Progenitor cell of endocrine pancreas (in vitro differentiated cells): ENCODE results near the gene MUTYH. TPM values are rescaled to one million over a fixed set of nuclear protein-coding genes. Genes with fewer than 3 reads are reported as not detected.

ENCODE experiments used
- DNase-seq: peaks from one replicate; pipeline ENCODE4 v3.0.0; 2021; ENCODE audit warnings: low spot score; ENCODE audit not compliant: unreplicated experiment
- H3K27ac Mint-ChIP-seq: 2 replicates; pipeline ENCODE4 v1.8.0; 2021; ENCODE audit warnings: mild to moderate bottlenecking, moderate library complexity, mixed read lengths
- H3K27me3 Mint-ChIP-seq: 2 replicates; pipeline ENCODE4 v1.8.0; 2021; ENCODE audit warnings: mixed read lengths
- H3K36me3 Mint-ChIP-seq: 2 replicates; pipeline ENCODE4 v1.8.0; 2022; ENCODE audit warnings: mixed read lengths; ENCODE audit not compliant: insufficient read depth
- H3K4me1 Mint-ChIP-seq: 2 replicates; pipeline ENCODE4 v1.8.0; 2021; ENCODE audit warnings: low read depth, mixed read lengths
- H3K4me3 Mint-ChIP-seq: 2 replicates; pipeline ENCODE4 v1.8.0; 2021; ENCODE audit warnings: low read depth, mild to moderate bottlenecking, moderate library complexity, mixed read lengths
- H3K9me3 Mint-ChIP-seq: 2 replicates; pipeline ENCODE4 v1.8.0; 2021; ENCODE audit warnings: low read depth, mixed read lengths
- total RNA-seq: library from RNA; stranded (reverse); gene quantifications from 2 replicates; pipeline ENCODE4 v1.2.1, GENCODE V29; 2021
- TF ChIP-seq, protein P1 (sequence below): fragments of 200-600 bp; sonication (generic); IDR thresholded peaks from one replicate; pipeline ENCODE4 v1.5.0; 2021; ENCODE audit warnings: antibody characterized with exemption, mild to moderate bottlenecking; ENCODE audit not compliant: unreplicated experiment

Gene MUTYH
- total RNA-seq, 1 donor from 2014 or later: 59.3 TPM

DNA sequence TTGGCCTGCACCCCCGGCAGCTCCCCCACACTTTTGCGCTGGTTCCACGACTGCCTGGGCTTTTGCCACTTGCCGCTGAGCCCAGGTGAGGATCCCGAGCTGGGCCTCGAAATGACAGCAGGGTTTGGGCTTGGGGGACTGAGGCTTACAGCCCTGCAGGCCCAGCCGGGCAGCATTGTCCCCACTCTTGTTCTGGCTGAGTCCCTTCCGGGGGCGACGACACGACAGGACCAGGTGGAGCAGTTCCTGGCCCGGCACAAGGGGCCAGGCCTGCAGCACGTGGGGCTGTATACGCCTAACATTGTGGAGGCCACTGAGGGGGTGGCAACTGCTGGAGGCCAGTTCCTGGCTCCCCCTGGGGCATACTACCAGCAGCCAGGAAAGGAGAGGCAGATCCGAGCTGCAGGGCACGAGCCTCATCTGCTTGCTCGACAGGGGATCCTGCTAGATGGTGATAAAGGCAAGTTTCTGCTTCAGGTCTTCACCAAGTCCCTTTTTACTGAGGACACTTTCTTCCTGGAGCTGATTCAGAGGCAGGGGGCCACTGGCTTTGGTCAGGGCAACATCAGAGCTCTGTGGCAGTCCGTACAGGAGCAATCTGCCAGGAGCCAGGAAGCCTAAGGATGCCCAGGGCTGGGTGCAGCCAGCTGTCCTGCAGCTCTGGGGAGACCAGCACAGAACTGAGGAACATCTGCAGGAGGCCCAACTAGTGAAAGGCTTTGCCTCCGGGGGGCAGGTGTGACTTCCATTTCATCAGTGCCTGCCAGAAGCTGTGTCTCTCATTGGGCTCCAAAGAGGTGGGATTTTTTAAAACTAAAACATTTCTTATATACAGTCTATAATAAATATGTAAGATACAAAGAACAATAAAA, 12.4 kb downstream of the MUTYH start:
- H3K27ac Mint-ChIP-seq: no peak overlapping the region
- H3K36me3 Mint-ChIP-seq: peaks cover 3% of the 10 kb centered on the region
- peaks cover 11% of the 10 kb centered on the region for H3K27me3 Mint-ChIP-seq
- H3K4me1 Mint-ChIP-seq: peaks cover 5% of the 10 kb centered on the region
- no peak for DNase-seq
- TF ChIP-seq, protein P1, sequence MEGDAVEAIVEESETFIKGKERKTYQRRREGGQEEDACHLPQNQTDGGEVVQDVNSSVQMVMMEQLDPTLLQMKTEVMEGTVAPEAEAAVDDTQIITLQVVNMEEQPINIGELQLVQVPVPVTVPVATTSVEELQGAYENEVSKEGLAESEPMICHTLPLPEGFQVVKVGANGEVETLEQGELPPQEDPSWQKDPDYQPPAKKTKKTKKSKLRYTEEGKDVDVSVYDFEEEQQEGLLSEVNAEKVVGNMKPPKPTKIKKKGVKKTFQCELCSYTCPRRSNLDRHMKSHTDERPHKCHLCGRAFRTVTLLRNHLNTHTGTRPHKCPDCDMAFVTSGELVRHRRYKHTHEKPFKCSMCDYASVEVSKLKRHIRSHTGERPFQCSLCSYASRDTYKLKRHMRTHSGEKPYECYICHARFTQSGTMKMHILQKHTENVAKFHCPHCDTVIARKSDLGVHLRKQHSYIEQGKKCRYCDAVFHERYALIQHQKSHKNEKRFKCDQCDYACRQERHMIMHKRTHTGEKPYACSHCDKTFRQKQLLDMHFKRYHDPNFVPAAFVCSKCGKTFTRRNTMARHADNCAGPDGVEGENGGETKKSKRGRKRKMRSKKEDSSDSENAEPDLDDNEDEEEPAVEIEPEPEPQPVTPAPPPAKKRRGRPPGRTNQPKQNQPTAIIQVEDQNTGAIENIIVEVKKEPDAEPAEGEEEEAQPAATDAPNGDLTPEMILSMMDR: no peak
- no peaks in the 10 kb centered on the region for H3K9me3 Mint-ChIP-seq
- peak overlapping the region; percentile 38 for H3K4me3 Mint-ChIP-seq

DNA sequence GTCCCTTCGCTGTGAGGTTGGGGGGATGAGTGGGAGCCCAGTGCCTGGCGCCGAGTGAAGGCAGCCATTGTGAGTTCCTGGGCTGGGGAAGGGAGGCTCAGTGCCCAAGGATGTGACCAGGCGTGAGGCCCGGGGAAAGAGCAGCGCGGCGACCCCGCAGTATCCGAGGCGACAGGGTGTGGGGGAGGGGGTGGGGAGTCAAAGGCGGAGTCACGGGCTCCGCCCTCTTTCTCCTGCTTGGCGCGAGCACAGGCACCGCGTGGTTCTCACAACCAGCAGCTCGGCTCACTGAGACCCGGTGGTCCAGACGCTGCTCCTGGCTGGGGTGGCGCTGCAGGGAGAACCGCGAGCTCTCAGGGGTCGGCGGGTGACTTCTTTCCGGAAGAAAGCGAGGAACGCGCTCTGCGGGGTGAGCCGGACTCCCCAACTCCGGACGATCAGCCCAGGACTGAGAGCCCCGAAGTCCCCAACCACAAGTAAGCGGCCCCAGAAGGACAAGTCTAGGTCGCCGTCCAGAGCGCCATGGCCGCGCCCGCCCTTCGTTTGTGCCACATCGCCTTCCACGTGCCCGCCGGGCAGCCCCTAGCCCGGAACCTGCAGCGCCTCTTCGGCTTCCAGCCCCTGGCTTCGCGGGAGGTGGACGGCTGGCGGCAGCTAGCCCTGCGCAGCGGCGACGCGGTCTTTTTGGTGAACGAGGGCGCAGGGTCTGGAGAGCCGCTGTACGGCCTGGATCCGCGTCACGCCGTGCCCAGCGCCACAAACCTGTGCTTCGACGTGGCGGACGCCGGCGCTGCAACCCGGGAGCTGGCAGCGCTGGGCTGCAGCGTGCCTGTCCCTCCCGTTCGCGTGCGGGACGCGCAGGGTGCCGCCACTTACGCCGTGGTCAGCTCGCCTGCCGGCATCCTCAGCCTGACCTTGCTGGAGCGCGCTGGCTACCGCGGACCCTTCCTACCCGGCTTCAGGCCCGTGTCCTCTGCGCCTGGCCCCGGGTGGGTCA, 13.3 kb downstream of the MUTYH start, which contains the start of gene HPDL:
Gene HPDL, plus strand, starts transcription at position 269 of the 997 bp plus-strand sequence. Its CDS starts 254 bp downstream, at position 523.
- Mint-ChIP-seq H3K4me3 (peak within 1 kb of the TSS; percentile 73), H3K9me3 (no peaks in the 10 kb centered on the region), H3K4me1 (peaks cover 5% of the 10 kb centered on the region), H3K36me3 (peaks cover 3% of the 10 kb centered on the region), H3K27ac (peak within 1 kb of the TSS; percentile 84), H3K27me3 (peaks cover 13% of the 10 kb centered on the region)
- TF ChIP-seq, protein P1: no peak
- peak; percentile 55 for DNase-seq

DNA sequence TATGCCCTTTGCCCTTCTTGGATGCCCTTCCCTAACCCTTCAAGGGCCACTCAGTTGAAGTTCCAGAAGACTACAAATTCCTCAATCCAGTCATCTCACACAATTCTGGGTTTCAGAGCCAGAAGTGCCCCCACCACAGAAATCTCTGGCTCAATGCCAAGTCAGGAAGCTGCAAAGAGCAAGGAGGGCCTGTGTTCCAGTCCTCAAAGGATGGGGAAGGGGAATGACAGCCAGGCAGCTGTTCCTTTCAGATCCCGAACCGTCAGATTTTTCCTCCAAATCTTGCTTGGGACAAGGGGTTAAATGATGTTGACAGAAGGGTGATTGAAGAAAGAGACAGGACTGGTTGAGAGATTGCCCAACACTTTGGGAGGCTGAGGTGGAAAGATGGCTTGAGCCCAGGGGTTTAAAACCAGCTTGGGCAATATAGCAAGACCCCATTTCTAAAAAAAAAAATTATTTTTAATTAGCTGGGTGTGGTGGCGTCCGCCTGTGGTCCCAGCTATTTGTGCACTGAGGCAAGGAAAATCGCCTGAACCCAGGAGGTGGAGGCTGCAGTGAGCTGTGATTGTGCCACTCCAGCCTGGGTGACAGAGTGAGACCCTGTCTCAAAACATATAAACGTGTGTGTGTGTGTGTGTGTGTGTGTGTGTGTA, 14.3 kb downstream of the MUTYH start:
- Mint-ChIP-seq H3K27ac (peak overlapping the region; percentile 84), H3K4me1 (peaks cover 9% of the 10 kb centered on the region), H3K36me3 (peaks cover 3% of the 10 kb centered on the region), H3K9me3 (no peaks in the 10 kb centered on the region), H3K27me3 (peaks cover 19% of the 10 kb centered on the region), H3K4me3 (peak overlapping the region; percentile 73)
- TF ChIP-seq, protein P1: no peak
- no peak for DNase-seq

DNA sequence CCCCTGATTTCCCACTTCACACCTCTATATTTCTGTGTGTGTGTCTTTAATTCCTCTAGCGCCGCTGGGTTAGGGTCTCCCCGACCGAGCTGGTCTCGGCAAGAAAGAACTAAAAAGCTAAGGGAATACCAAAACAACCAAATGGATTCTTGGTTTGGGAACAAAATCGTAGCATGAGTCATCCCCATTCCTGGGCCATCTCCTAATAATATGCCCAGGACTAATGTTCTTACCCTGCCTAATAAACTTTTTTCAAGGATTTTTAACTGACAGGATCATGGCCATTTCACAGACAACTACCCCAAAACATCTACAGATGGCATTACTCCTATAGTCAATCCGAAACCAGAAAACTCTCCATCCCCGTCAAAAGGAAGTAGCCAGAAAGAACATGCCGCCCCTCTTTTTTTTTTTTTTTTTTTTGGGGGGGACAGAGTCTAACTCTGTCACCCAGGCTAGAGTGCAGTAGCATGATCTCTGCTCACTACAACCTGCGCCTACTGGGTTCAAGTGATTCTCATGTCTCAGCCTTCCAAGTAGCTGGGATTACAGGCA, 17.7 kb downstream of the MUTYH start:
- Mint-ChIP-seq H3K4me1 (peaks cover 6% of the 10 kb centered on the region), H3K9me3 (no peaks in the 10 kb centered on the region), H3K4me3 (no peak overlapping the region), H3K27ac (no peak overlapping the region), H3K36me3 (no peaks in the 10 kb centered on the region), H3K27me3 (peaks cover 12% of the 10 kb centered on the region)
- TF ChIP-seq, protein P1: no peak
- DNase-seq: no peak
